ENCODE measurements around the gene PIK3R1.

The PIK3R1 gene

GRCh38 chr5:68215208-68215897, at the start of gene PIK3R1:
Gene PIK3R1, plus strand, starts transcription at chr5:68215756. Its CDS starts 10,920 bp downstream, at chr5:68226676.
- DNase-seq: peak; percentile 82 to 98 (median 92)

- no peak for DNase-seq
These were observed 48.3 kb upstream of the PIK3R1 start for GRCh38 chr5:68167195-68167651.

GRCh38 chr5:68169903-68170302, 45.7 kb upstream of the PIK3R1 start:
- no peak for DNase-seq

- no peak for DNase-seq
These were observed 44.6 kb upstream of the PIK3R1 start for GRCh38 chr5:68170826-68171558.

GRCh38 chr5:68172314-68172713, 43.2 kb upstream of the PIK3R1 start:
- DNase-seq: no peak

GRCh38 chr5:68173007-68173406, 42.5 kb upstream of the PIK3R1 start:
- no peak for DNase-seq

GRCh38 chr5:68176253-68176652, 39.3 kb upstream of the PIK3R1 start:
- DNase-seq: no peak

GRCh38 chr5:68176802-68177479, 38.6 kb upstream of the PIK3R1 start:
- no peak for DNase-seq

GRCh38 chr5:68177676-68178075, 37.9 kb upstream of the PIK3R1 start:
- no peak for DNase-seq

- no peak for DNase-seq
These were observed 37.0 kb upstream of the PIK3R1 start for GRCh38 chr5:68178579-68178978.

GRCh38 chr5:68180121-68181038, 35.2 kb upstream of the PIK3R1 start:
- no peak for DNase-seq

GRCh38 chr5:68181039-68181599, 34.4 kb upstream of the PIK3R1 start:
- DNase-seq: no peak

- no peak for DNase-seq
These were observed 33.5 kb upstream of the PIK3R1 start for GRCh38 chr5:68182094-68182493.

GRCh38 chr5:68182534-68182933, 33.0 kb upstream of the PIK3R1 start:
- DNase-seq: no peak

GRCh38 chr5:68187268-68188055, 28.1 kb upstream of the PIK3R1 start:
- no peak for DNase-seq

- DNase-seq: no peak
These were observed 26.4 kb upstream of the PIK3R1 start for GRCh38 chr5:68189171-68189570.

GRCh38 chr5:68189613-68190012, 25.9 kb upstream of the PIK3R1 start:
- no peak for DNase-seq

- DNase-seq: no peak
These were observed 24.9 kb upstream of the PIK3R1 start for GRCh38 chr5:68190619-68191018.

- DNase-seq: no peak
These were observed 24.3 kb upstream of the PIK3R1 start for GRCh38 chr5:68191083-68191791.

- DNase-seq: no peak
These were observed 22.9 kb upstream of the PIK3R1 start for GRCh38 chr5:68192679-68193060.

Data from stimulated activated naive CD4-positive, alpha-beta T cell (primary cell).